Measurements from ENCODE around the gene SYT17.

The SYT17 gene

GRCh38 chr16:19301931-19302330 lies 133.9 kb downstream of the SYT17 start:
- no peak for DNase-seq (ENCODE audit: low spot score)

- no peak for DNase-seq (ENCODE audit: low spot score)
These were observed 136.7 kb downstream of the SYT17 start for GRCh38 chr16:19304750-19305149.

GRCh38 chr16:19305443-19305842 lies 137.4 kb downstream of the SYT17 start:
- no peak for DNase-seq (ENCODE audit: low spot score)

- no peak for DNase-seq (ENCODE audit: low spot score)
These were observed 139.7 kb downstream of the SYT17 start for GRCh38 chr16:19307587-19308241.

- DNase-seq (ENCODE audit: low spot score) = no peak
These were observed 140.4 kb downstream of the SYT17 start for GRCh38 chr16:19308392-19308791.

GRCh38 chr16:19309178-19309577 lies 141.1 kb downstream of the SYT17 start:
- no peak for DNase-seq (ENCODE audit: low spot score)

- no peak for DNase-seq (ENCODE audit: low spot score)
These were observed 146.8 kb downstream of the SYT17 start for GRCh38 chr16:19314718-19315425.

GRCh38 chr16:19315889-19316433 lies 147.9 kb downstream of the SYT17 start:
- DNase-seq (ENCODE audit: low spot score) = no peak

- DNase-seq (ENCODE audit: low spot score) = no peak
These were observed 148.8 kb downstream of the SYT17 start for GRCh38 chr16:19316846-19317245.
